Muscle of leg (tissue), 11 donors: ENCODE measurements around the gene KCNJ9. TPM values are rescaled to one million over a fixed set of nuclear protein-coding genes. Genes with fewer than 3 reads are reported as not detected.

Source experiments
- DNase-seq: peaks from one replicate; pipeline ENCODE4 v3.0.0; 2013
- H3K27ac ChIP-seq: one replicate; pipeline ENCODE4 v1.5.1; 2013; ENCODE audit warnings: mild to moderate bottlenecking, low read length, control low read depth
- H3K27me3 ChIP-seq: one replicate; pipeline ENCODE4 v1.6.1; 2013; ENCODE audit warnings: low read length; ENCODE audit not compliant: control insufficient read depth, insufficient read depth
- H3K36me3 ChIP-seq: one replicate; pipeline ENCODE4 v1.6.1; 2013; ENCODE audit warnings: low read length; ENCODE audit not compliant: control insufficient read depth, insufficient read depth
- H3K4me1 ChIP-seq: one replicate; pipeline ENCODE4 v1.6.1; 2013; ENCODE audit warnings: low read length; ENCODE audit not compliant: control insufficient read depth, insufficient read depth
- H3K4me3 ChIP-seq: one replicate; pipeline ENCODE4 v1.5.1; 2013; ENCODE audit warnings: low read length, control low read depth
- H3K9me3 ChIP-seq: replicated peaks from 2 replicates; pipeline ENCODE4 v1.6.1; 2013; ENCODE audit warnings: low read depth, low read length; ENCODE audit not compliant: control insufficient read depth
- WGBS: methylation state at CpG from one replicate; pipeline ENCODE4 v1.1.5; 2013; ENCODE audit warnings: missing lambda C conversion rate; ENCODE audit not compliant: insufficient coverage; 5-methylcytosine and 5-hydroxymethylcytosine counted together
- polyA plus RNA-seq, 8 donors: library from polyadenylated mRNA; unstranded; fragments of 120-200 nt; gene quantifications; one replicate each; pipeline versions ENCODE4 v1.2.1 to v1.2.3, GENCODE V29; 2013; ENCODE audit warnings: inconsistent platforms in 1 of 8, low replicate concordance in 1 of 8; ENCODE audit not compliant: insufficient read length in 8 of 8, insufficient read depth in 1 of 8
- total RNA-seq: library from RNA; stranded (reverse); fragments of 120-200 nt; gene quantifications from one replicate; pipeline ENCODE4 v1.2.4, GENCODE V29; 2013

The KCNJ9 gene
- total and polyA plus RNA-seq, 9 donors = 0.04 to 0.16 (median 0.09) TPM; not detected in 1

DNA sequence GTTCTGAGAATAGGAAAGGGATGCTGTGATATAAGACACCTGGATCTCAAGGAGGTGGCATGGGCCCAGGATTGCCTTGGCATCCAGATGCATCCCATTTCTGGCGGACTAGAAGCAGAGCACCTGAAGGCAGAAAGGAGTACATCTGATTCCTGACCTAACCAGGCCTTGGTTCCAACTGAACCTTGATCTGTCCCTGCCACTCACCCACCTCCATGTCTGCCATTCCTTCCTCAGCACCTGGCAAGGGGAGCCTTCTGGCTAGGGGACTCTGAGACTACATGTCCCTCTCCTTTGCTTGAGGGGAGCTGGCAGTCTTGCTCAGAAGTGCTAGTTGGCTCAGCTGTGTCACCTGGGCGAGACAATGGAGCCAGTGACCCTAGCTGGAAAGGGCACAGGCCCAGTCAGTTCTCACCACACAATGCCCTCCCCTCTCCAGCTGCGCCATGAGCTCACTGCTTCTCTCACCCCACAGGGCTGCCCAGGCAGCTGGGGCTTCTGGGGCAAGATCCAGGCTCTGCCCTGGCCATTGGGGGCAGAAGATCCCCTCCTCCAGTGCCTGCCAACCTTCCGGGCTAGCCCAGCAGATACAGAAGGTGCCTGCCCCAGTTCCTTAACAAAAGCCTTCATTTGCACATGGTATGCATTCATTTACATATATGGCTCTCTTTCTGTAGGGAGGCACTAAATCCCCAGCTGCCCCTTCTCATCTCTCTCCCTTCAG is 14.2 kb downstream of the KCNJ9 start:
- no peaks in the 10 kb centered on the region for H3K27me3 ChIP-seq
- no peak for DNase-seq
- no peak overlapping the region for H3K4me3 ChIP-seq
- no peak overlapping the region for H3K27ac ChIP-seq
- no peaks in the 10 kb centered on the region for H3K9me3 ChIP-seq
- 94% methylated on average over 4 of the region's 4 CpGs for WGBS
- H3K36me3 ChIP-seq = peaks cover 28% of the 10 kb centered on the region
- peaks cover 43% of the 10 kb centered on the region for H3K4me1 ChIP-seq

DNA sequence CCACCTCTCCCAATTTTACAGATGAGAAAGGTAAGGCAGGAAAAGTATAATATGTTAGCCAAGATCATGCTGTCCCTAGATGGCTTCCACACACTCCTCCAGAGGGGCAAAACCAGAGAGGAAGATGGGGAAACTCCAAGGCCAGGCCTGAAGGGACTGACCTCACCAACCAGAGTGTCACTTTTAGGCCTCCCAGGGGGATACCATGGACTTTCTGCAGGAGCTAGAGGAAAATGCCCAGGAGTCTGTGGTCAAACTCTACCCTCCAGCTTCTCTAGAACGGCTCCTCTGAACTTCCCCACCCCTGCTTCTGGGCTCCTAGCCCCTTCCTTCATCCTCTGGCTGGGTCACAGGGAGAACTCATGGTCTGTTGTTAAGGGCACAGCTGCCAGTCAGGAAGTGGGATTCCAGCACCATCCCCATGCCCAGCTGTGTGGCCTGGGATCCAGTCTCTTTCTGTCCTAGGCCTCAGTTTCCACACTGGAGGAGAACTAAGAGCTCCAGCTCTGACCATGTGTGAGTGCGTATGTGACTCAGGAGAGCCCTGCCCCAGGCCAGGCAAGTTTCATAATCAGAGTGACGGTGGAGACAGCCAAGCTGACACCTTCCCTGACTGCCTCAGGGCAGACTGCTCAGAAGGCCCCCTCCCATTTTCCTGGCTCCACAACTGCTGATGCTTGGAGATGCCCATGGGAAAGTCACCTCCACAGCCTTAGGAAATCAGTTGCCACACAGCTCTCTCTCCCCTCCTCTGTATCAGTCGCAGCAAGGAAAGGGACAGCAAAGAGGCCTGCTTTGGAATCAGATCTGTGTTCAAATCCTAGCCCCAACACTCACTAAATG is 15.2 kb downstream of the KCNJ9 start:
- H3K27me3 ChIP-seq = no peaks in the 10 kb centered on the region
- H3K36me3 ChIP-seq = peaks cover 23% of the 10 kb centered on the region
- WGBS = 68% methylated on average over 3 of the region's 4 CpGs
- H3K27ac ChIP-seq = no peak overlapping the region
- H3K4me1 ChIP-seq = peaks cover 50% of the 10 kb centered on the region
- no peak overlapping the region for H3K4me3 ChIP-seq
- DNase-seq = no peak
- H3K9me3 ChIP-seq = no peaks in the 10 kb centered on the region

DNA sequence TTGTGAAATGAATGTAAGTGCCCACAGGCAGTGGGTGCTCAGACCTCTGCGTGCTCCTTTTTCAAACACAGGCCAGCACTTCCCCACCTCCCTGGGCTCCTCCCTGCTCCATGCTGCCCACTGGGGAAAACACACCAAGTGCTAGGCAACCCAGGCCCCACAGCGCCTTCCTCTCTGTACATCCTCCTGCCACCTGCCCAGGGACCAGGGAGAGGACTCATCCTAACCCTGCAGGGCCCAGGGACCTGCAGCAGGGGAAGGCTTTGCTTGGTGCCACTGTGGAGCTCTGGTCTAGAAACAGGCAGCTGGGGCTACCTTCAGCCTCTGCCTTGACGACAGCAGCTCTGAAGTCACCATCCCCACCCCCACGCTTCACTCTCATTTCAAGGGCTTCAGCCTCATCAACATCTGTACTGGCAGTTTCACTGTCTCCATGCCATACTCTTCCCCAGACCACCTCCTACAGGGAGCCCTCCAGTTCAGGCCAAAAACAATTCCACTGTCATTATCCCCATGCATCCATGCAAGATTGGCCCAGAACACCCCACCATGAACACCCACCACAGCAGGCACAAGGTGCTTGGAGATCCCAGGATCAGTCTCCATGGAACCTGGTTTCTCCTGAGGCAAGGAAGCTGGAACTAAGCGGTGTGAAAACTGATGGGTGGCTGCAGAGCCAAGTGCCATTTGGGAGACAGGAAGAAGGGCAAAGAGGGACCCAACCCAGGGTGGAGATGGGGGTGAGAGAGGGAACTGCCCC is 16.0 kb downstream of the KCNJ9 start:
- Histone ChIP-seq H3K4me1 (peaks cover 59% of the 10 kb centered on the region), H3K36me3 (peaks cover 14% of the 10 kb centered on the region), H3K4me3 (peak overlapping the region; percentile 74), H3K27me3 (no peaks in the 10 kb centered on the region), H3K9me3 (no peaks in the 10 kb centered on the region), H3K27ac (no peak overlapping the region)
- no peak for DNase-seq
- WGBS = 51% methylated on average over 5 of the region's 5 CpGs

DNA sequence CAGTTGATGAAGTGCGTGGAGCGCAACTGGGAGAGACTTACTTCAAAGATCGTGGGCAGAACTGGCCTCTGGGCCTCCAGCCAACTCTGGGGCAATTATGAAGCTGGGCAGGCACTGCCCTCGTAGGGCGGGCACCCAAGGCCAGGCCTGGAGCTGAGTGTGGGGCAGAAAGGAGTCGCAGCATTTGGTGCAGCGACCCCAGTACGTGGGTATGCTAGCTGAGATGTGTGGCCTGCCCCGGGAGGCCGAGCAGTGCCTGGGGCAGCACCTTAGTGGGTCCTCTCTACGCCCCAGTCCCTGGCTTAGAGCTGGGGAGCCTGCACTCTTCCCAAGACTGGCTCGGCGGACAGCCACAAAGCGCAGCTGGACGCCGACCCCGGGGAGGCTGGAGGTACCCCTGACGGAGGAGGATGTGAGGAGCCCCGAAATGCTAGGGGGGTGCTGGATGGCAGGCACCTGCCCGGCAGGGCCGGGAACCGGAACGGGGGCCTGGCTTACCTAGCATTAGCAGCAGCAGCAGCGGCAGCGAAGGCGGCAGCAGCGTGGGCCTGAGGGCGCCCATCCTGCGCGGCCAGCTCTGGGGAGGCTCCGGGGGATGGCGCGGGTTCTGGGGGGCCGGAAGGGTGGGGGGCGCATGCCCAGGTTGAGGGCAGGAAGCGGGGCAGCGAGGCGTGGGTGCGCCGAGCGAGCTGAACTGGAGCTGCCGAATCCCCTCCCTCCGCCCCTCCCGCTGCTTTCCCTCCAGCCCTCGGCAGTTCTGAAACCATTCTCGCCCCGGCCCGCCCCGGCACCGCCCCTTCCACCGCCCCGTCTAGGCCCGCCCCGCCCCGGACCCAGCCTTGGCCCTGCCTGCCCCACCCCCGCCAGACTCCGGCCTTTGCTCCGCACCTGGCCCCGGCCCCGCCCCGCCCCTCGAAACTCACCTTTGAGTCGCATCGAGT is 16.8 kb downstream of the KCNJ9 start, which contains the start of gene IGSF8:
IGSF8 (minus strand) TSS at position 709 of the 941 bp plus-strand sequence; CDS start at position 562, 147 bp downstream.
- peaks cover 67% of the 10 kb centered on the region for H3K4me1 ChIP-seq
- H3K9me3 ChIP-seq = no peaks in the 10 kb centered on the region
- peaks cover 12% of the 10 kb centered on the region for H3K36me3 ChIP-seq
- WGBS = 5% methylated on average over 50 of the region's 64 CpGs
- H3K4me3 ChIP-seq = peak within 1 kb of the TSS; percentile 74
- no peaks in the 10 kb centered on the region for H3K27me3 ChIP-seq
- peak; percentile 93 for DNase-seq
- peak within 1 kb of the TSS; percentile 95 for H3K27ac ChIP-seq

DNA sequence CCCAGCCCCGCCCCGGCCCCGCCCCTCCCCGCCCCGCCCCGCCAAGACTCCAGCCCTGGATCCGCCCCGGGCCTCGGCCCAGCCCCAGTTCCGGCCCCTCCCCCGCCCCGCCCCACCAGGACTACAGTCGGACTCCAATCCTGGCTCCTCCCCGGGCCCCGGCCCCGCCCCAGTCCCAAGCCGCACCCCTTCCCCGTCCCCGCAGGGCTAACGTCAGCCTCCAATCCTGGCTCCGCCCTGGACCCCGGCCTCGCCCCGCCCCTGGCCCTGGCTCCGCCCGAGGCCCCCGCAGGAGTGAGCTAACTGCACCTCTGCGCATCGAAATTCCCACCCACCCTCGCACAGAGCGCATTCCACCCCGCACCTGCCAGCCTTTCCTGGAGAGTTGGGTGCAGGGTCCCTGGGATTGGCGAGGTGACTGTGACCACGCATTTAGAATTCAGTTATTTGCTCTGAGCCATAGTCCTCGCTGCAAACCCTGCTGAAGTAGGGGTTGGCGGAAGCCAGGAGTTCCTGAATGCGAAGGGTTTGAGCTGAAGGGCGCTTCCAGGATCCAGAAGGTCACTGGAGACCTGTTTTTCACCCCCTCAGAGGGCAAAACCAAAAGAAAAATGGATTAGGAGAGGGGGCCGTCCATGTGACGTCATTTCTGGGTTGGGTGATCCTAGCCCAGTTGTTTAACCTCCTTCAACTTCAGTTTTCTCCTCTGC is 17.7 kb downstream of the KCNJ9 start:
- Histone ChIP-seq H3K27ac (peak overlapping the region; percentile 95), H3K4me1 (peaks cover 70% of the 10 kb centered on the region), H3K27me3 (no peaks in the 10 kb centered on the region), H3K9me3 (no peaks in the 10 kb centered on the region), H3K4me3 (peak overlapping the region; percentile 57), H3K36me3 (peaks cover 9% of the 10 kb centered on the region)
- DNase-seq = peak; percentile 98
- 0% methylated on average over 12 of the region's 40 CpGs for WGBS

DNA sequence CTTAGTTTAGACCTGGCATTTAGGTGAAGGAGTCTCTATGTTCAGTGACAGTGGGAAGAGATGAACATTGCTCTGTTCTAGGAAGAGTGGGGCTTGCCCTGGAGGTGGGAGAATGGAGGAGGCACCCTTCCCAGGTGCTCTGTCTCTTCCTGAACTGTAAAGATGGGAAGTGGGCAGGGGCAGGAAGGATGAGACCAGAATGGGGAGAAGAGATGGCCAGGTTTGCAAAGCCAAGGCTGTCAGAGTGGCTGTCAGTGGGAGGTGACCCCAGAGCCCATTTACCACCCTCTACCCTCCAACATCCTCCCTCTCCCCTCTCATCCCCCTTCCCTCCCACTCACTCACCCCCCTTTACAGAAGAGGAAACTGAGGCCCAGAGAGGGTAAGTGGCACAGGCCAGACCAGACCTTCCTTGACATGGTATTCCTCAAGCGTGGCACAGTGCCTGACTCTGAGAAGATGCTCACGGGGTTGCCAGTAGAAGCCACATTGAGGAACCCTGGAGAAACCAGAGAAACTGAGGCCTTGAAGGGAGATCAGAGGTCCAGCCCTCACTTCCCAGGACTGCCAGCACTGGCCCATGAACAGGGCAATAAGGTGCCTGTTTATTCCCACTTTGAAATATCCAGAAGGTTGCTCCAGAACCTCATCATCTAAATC is 18.5 kb downstream of the KCNJ9 start:
- H3K27me3 ChIP-seq = no peaks in the 10 kb centered on the region
- H3K27ac ChIP-seq = peak overlapping the region; percentile 95
- no peaks in the 10 kb centered on the region for H3K9me3 ChIP-seq
- 96% methylated on average over 2 of the region's 2 CpGs for WGBS
- no peak for DNase-seq
- peaks cover under 1% of the 10 kb centered on the region for H3K36me3 ChIP-seq
- no peak overlapping the region for H3K4me3 ChIP-seq
- H3K4me1 ChIP-seq = peaks cover 73% of the 10 kb centered on the region

DNA sequence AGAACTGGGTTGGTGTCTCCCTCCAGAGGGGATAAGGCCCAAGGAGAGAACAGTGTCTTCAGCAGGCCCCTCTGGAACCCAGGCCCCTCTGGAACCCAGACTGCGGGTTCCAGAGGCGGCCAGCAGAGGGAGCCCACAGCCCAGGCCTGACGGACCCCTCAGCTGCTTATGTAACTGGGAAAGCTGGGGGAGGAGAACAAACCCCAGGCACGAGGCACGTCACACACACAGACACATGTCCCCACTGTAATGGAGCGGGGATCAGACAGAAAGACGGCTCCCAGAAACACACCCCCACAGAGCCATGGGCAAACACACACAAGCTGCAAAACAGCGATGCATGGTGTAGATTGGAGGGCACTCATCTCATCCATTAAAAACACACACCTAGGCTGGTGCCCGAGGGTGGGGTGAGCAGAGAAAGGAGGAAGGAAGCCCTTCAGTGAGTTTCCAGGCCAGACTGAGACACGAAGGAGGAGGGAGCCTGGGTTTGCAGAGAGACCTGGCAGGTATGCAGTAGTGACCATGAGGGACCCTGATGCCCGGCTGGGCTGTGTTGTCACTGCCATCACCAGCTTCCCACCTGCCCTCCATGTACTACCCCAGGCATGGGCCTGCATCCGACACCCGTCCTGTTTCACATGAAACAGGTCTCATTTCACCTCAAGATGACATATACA is 19.8 kb downstream of the KCNJ9 start:
- H3K27me3 ChIP-seq = no peaks in the 10 kb centered on the region
- H3K9me3 ChIP-seq = no peaks in the 10 kb centered on the region
- peaks cover 72% of the 10 kb centered on the region for H3K4me1 ChIP-seq
- H3K27ac ChIP-seq = peak overlapping the region; percentile 76
- WGBS = no CpG with 5 or more reads among the region's 13 CpGs
- H3K4me3 ChIP-seq = no peak overlapping the region
- peak; percentile 92 for DNase-seq
- no peaks in the 10 kb centered on the region for H3K36me3 ChIP-seq

DNA sequence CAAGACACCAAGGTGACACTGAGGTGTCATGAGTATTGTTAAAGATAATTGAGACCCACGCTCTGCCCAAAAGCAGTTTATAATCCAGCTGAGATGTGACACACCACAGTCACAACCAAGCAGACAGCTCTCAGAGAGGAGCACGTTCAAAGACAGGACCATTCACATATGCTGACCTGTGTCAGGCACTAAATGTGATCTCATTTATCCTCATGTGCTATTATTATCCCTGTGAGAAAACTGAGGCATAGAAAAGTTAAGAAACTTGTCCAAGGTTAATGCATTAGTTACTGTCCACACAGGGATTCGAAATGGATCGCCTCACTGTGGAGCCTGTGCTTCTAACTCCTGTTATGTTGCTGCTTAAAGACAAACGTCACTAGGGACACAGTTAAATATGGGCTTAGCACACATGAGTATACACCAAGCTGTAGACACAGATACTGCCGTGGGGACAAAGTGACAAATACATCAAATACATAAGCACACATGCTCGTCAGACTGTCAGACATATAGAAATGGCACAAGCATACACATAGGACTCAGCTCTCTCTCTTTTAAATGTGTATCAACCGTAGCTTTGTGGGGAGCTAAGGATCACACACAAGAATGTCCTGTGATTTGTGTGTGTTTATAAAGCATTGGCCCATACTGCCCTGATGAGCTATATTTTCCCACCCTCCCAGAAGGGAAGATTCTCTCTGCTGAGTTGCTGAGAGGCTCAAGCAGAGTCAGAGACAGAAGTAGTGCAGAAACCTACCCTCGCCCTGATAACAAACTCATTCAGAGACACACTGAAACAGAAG is 20.6 kb downstream of the KCNJ9 start:
- Histone ChIP-seq H3K36me3 (no peaks in the 10 kb centered on the region), H3K4me3 (no peak overlapping the region), H3K9me3 (no peaks in the 10 kb centered on the region), H3K27me3 (no peaks in the 10 kb centered on the region), H3K27ac (peak overlapping the region; percentile 76), H3K4me1 (peaks cover 66% of the 10 kb centered on the region)
- WGBS = 26% methylated on average over 4 of the region's 9 CpGs
- DNase-seq = peak; percentile 65
